Body of pancreas (tissue), 4 donors: ENCODE data around the gene ACADM.

Experiments used
- CTCF ChIP-seq, 7 experiments: fragments of 450-650 bp in 4 of 7; fragments of 200-600 bp in 3 of 7; sonication (generic) in 3 of 7; IDR thresholded peaks; one replicate each; pipeline ENCODE4 v1.5.1; 2016 to 2019; ENCODE audit warnings: antibody characterized with exemption in 7 of 7
- POLR2A ChIP-seq, 3 donors: fragments of 450-650 bp; IDR thresholded peaks; one replicate each; pipeline ENCODE4 v1.6.1; 2016; ENCODE audit warnings: antibody characterized with exemption in 3 of 3, mild to moderate bottlenecking in 2 of 3

DNA sequence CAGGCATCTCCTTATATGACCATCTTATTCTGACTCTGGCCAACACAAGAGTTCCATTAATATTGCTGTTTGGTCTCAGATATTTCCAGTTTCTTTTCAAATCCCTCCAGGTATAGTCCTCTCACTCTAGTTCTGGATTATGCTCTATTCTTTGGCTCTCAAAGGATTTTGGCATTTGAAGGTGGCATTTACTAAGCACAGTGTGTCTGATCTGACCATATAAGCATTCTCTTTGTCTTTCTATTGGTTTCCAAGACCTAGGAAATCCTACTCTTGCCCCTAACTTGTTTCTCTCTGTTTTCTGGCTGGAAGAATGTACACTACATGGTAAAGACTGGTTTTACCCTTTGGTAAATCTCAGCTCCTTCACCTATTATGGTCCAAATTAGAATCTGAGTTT is 12.7 kb upstream of the ACADM start:
- TF ChIP-seq CTCF (IDR thresholded peaks at IDR 0.05), result no peak
- no peak for TF ChIP-seq POLR2A (IDR thresholded peaks at IDR 0.05)
